HG02884 (cell line): Measurements from ENCODE around the gene SLAIN1.

Experiments used
- ATAC-seq: cut with Tn5 transposase; IDR thresholded peaks from one replicate; pipeline ENCODE4 v1.9.1; 2021; ENCODE audit warnings: mild to moderate bottlenecking, moderate library complexity; ENCODE audit not compliant: unreplicated experiment

Gene SLAIN1

DNA sequence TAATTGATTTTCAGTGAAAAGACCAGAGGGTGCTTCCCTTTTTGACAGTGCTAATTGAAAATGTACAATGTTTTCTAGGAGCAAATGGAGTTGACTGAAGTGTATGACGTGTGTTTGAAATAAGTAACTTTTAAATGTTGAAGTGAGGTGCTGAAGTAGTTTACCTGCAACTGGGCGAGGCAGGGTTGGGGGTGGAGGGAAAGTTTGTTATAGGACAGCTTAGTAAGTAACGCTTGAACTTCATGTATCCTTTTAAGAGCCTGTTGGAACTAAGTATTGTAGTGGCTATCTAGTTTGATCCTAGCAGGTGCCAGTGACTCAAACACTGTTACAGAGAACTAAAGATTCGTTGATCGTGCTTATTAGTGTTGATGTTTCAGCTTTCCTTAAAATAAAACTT lies 5.9 kb downstream of the SLAIN1 start:
- no peak for ATAC-seq

DNA sequence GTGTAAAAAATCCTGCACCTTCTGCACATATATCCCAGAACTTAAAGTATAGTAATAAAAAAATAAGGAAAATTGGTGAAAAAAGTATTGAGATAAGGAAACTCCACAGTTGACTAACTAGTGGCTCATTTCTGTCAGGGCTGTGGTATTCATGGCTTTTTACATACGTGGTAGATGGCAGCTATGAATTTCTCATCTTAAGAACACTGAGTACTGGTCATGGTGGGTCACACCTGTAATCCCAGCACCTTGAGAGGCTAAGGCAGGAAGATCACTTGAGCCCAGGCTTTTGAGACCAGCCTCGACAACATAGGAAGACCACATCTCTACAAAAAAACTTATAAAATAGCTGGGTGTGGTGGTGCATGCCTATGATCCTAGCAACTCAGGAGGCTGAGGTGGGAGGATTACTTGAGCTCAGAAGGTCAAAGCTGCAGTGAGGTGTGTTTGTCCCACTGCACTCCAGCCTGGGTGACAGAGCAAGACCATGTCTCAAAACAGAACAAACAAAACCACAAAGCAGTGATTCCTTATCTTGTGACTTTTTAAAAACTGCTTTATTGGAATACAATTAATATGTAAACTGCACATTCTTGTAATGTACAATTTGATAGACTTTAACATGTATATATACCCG lies 16.8 kb downstream of the SLAIN1 start:
- ATAC-seq = peak; percentile 52

DNA sequence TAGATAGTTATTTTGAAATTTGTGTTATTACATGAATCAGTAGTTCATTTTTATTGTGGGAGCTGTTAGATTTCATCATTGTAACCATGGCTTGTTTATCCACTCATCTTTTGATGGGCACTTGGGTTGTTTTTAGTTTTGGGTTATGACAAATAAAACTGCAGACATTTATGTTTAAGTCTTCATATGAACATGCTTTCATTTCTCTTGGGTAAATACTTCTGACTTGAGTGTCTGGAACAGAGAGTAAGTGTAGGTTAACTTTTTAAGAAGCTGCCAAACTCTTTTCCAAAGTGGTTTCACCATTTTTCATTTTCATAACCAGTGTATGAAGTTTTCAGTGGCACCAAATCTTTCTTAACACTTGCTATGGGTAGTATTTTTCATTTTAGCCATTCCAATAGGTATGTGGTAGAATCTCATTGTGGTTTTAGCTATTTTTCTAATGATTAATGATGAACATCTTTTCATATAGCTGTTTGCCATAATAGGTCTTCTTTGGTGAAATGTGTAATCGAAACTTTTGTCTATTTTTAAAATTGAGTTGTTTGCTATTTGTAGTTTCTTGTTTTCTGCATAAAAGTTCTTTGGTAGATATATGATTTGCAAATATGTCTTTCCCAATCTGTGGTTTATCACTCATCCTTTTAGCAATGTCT lies 17.9 kb downstream of the SLAIN1 start:
- ATAC-seq = no peak

DNA sequence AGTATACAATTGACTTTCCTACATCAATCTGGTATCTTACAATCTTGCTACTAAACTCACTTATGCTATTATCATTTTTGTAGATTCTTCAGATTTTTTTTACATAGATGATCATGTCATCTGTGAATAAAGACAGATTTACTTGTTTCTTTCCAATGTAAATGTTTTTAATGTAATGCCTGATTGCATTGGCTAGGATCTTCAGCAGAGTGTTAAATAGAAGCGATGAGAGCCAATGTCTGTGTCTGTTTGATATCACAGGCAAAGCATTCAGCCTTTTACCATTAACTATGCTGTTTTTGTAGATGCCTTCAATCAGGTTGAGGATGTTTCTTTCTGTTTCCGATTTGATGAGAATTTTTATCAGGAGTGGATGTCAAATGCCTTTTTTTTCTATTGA lies 19.2 kb downstream of the SLAIN1 start:
- ATAC-seq = no peak

DNA sequence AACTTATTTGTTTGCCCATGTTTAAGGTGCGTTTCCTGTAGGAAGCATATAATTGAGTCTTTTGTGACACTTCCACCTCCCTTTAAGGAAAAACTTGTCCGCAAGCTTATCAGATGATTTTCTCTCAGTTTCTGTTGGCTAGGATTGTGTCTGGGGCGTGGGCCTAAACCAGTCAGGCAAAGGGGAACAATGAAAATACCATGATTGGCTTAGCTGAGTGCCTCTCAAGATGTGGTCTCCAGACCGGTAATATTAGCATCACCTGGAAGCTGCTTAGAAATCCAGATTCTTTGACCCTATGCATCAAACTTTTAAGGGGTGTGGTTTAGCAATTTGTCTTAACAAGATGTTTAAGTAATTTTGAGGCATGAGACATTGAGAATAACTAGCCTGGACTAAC lies 20.0 kb downstream of the SLAIN1 start:
- no peak for ATAC-seq

DNA sequence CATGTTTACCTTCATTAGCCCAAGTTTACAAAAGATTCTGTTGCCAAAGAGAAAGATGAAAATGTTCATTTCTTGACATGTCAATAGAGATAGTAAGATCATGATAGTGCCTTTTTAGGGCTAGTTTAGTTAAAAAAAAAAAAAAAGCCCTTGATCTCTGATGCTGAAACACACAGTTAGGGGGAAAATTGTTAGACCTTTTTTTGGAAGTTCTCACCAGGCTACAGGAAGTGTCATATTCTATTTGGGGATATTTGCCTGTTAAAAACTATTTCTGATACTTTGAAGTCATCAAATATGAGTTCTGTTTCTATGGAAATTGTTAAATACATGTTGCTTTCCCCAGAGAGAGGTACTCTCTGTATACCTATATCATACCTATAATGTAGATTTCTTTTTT lies 21.6 kb downstream of the SLAIN1 start:
- no peak for ATAC-seq

DNA sequence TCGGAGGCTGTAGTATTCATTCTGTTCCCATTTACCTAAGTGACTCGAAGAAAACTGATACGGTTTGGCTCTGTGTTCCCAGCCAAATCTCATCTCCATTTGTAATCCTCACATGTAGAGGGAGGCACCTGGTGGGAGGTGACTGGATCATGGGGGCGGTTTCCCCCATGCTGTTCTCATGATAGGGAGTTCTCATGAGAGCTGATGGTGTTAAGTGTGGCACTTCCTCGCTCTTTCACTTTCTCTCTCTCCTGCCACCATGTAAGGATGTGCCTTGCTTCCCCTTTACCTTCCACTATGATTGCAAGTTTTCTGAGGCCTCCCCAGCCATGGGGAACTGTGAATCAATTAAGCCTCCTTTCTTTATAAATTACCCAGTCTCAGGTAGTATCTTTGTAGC lies 23.5 kb downstream of the SLAIN1 start:
- no peak for ATAC-seq

DNA sequence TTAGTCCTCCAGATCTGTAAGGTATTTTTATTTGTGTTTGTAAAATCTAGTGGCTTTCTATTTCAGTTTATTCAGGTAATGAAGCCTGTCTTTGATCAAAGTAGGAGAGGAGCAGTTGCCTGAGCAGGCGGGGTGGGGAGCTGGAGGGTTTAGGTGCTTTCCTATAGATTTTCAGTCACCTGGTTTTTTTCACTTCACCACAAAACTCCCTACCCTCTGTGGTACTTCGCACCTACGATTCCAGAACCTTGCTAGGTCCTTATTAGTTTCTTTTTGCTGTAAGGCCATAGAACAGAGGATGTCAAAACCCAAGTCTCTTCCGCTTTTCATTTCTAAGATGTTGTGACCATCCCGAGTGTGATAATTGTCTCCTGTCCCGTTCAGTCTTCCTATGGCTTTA lies 26.6 kb downstream of the SLAIN1 start:
- ATAC-seq = peak; percentile 59

DNA sequence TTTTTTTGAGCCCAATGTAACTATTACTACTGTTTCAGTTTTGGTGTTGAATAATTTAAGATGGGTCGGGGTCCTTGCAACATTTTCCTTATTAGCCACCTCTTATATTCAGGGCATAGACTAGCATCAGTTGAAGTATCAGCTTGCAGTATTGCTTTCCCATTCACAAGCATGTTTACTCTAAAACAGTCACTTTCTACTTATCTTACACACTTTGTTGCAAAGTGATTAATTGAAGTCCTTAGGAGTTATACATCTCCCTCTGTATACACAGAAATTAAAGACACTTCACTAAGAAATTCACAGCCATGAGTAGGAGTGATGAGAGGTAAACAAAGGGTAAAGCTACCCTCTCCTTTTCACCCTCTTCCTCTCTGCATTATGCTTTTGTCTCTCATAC lies 27.6 kb downstream of the SLAIN1 start:
- ATAC-seq = no peak

GRCh38 chr13:77728265-77729125 lies 31.0 kb downstream of the SLAIN1 start:
- no peak for ATAC-seq

GRCh38 chr13:77729502-77730221 lies 32.2 kb downstream of the SLAIN1 start:
- ATAC-seq = peak; percentile 99

- ATAC-seq = no peak
Measured at GRCh38 chr13:77730572-77730971, 33.1 kb downstream of the SLAIN1 start.

DNA sequence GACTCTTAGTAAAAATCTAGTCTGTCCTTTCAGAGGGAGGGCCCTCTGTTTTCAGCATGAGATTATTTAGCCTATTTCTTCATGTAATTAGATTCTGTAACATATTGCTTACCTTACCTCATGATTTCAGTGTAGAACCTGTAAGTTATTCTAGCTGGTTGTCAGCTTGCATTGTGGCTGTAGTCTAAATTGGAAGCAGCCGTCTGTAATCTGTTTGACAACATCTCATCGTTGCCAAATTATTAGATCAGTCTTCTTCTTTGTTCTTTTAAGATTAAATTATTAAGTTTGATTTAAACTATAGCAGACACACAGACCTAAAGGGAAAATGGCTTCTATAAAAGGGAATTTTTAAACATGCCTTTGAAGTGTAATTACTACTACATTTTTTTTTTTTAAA lies 34.8 kb downstream of the SLAIN1 start:
- no peak for ATAC-seq

GRCh38 chr13:77733674-77734073 lies 36.2 kb downstream of the SLAIN1 start:
- no peak for ATAC-seq

DNA sequence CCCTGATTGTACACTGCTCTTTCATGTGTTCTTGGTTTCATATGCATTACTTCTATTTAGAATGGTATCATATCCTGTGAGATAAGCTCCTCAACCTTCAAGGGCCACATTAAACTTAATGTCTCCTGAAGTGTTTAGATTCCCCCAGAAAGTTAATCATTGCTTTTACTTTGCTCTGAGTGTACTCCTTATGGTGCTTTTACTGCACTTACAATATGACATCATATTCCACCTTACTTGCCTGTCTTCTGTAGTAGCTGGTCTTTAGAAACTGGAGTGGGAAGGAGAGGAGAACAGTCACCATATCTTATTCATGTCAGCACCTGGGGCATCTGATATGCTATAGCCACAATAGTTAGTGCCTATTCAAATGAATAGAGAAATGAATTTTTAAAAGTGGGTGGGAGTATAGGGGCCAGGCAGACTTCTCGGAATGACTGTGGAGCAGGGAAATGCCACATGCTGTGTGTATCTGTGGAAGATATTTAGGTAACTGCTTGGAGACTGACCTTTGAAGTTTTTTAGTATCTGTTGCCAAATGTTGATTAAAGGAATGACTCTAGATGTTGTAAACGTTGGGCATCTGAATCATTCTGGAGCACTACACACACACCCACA lies 40.2 kb downstream of the SLAIN1 start:
- peak; percentile 87 for ATAC-seq

GRCh38 chr13:77740097-77740735 lies 42.7 kb downstream of the SLAIN1 start:
- ATAC-seq = no peak

DNA sequence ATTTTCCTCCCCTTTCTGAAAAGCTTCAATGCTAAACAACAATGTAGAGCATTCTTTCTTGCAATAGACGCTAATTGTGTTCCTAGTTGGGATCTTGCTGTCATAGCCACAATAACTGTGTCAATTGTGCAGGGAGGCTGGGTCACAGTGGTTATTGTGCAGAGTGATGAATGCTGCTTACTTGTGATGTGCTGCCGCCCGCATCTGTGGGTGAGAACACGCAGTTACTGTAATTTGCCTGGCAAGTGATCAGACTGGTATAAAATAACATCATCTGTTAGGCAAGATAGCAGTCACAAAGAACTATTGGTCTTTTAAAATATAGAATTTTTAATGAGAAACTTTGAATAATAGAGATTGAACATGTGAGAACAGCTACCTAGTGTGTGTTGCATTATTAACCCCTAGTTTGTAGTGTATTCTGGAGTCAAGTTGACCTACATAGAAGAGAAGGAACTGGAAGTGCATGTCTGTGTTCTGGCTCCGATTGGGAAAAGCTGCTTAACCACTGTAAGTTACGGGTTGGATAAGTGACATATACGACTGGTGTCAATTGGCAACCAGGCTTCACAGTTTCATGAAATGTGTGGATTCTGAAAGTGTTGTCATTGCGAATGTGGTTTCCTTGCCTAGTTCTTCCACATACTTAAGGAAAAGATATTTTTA lies 43.6 kb downstream of the SLAIN1 start:
- no peak for ATAC-seq

- ATAC-seq = no peak
Measured at GRCh38 chr13:77741597-77741972, 44.1 kb downstream of the SLAIN1 start.

- ATAC-seq = no peak
Measured at GRCh38 chr13:77742801-77743200, 45.3 kb downstream of the SLAIN1 start.

DNA sequence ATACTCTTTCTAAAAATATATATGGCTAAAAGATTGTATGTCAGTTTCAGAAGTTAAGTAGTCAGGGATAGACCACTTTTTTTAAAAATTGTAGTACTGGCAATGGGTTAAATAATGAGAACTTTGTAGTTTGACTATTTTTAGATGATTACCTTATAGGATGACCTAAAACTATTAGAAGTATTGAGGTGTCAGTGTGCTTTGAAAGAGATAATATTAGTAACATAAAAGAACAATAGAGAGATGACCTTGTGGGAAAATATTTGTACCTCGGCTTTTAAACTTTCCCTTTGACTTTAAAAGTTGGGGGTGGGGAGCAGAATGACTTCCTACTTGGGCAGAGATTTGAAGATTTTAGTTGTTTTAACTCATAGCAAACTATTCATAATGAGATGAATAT lies 48.3 kb downstream of the SLAIN1 start:
- ATAC-seq = no peak
